Kasumi-1 (cell line): ENCODE data around the gene HDAC6.
"Not testable (repeated sequence)": the region's sequence is repeated elsewhere in the genome, so short reads cannot be mapped to it uniquely, and the experiment has no call there.

Experiments
- DNase-seq, 2 experiments: peaks; one replicate each; lab custom pipeline; 2025; lab: John Stamatoyannopoulos, UW

HDAC6 gene

GRCh38 chrX:48824066-48824465 lies 22.2 kb downstream of the HDAC6 start:
- DNase-seq, result no peak

GRCh38 chrX:48826135-48826875 lies 24.4 kb downstream of the HDAC6 start, which contains the start of gene ERAS:
TSS of gene ERAS (plus strand) at chrX:48826513. CDS start at chrX:48829124, 2,611 bp downstream.
- DNase-seq, result peak; percentile 33 to 58

GRCh38 chrX:48826876-48827653 lies 25.2 kb downstream of the HDAC6 start:
- peak; percentile 3 to 9 for DNase-seq

GRCh38 chrX:48827654-48827968 lies 25.7 kb downstream of the HDAC6 start:
- DNase-seq, result no peak

- no peak for DNase-seq
Measured at GRCh38 chrX:48829016-48829735, 27.3 kb downstream of the HDAC6 start.

- DNase-seq, result no peak
Measured at GRCh38 chrX:48831136-48831908, 29.5 kb downstream of the HDAC6 start.

- DNase-seq, result no peak
Measured at GRCh38 chrX:48831909-48832291, 30.0 kb downstream of the HDAC6 start.

- DNase-seq, result peak; percentile 17 to 20
Measured at GRCh38 chrX:48833542-48834138, 31.8 kb downstream of the HDAC6 start.

GRCh38 chrX:48834383-48834709 lies 32.5 kb downstream of the HDAC6 start:
- DNase-seq, result no peak

GRCh38 chrX:48835524-48836329 lies 33.9 kb downstream of the HDAC6 start, which contains the start of gene PCSK1N:
TSS of gene PCSK1N (minus strand) at chrX:48835610. CDS start at chrX:48835532, 78 bp downstream.
- no peak for DNase-seq

- DNase-seq, result no peak
Measured at GRCh38 chrX:48839686-48840085, 37.8 kb downstream of the HDAC6 start.

- no peak for DNase-seq
Measured at GRCh38 chrX:48848847-48849246, 47.0 kb downstream of the HDAC6 start.

- no peak for DNase-seq
Measured at GRCh38 chrX:48852857-48853256, 51.0 kb downstream of the HDAC6 start.

GRCh38 chrX:48853494-48853893 lies 51.6 kb downstream of the HDAC6 start:
- not testable (repeated sequence) for DNase-seq

- not testable (repeated sequence) for DNase-seq
Measured at GRCh38 chrX:48854121-48854804, 52.4 kb downstream of the HDAC6 start.

GRCh38 chrX:48854898-48855297 lies 53.0 kb downstream of the HDAC6 start:
- DNase-seq, result peak; percentile 7 to 23

- DNase-seq, result no peak
Measured at GRCh38 chrX:48864210-48864609, 62.3 kb downstream of the HDAC6 start.

- not testable (repeated sequence) for DNase-seq
Measured at GRCh38 chrX:48872017-48872416, 70.2 kb downstream of the HDAC6 start.
